NCI-H1694 (cell line): ENCODE results near the gene SPRING1.

Experiments used
- DNase-seq: peaks from one replicate; lab custom pipeline; 2025; lab: John Stamatoyannopoulos, UW

The SPRING1 gene

DNA sequence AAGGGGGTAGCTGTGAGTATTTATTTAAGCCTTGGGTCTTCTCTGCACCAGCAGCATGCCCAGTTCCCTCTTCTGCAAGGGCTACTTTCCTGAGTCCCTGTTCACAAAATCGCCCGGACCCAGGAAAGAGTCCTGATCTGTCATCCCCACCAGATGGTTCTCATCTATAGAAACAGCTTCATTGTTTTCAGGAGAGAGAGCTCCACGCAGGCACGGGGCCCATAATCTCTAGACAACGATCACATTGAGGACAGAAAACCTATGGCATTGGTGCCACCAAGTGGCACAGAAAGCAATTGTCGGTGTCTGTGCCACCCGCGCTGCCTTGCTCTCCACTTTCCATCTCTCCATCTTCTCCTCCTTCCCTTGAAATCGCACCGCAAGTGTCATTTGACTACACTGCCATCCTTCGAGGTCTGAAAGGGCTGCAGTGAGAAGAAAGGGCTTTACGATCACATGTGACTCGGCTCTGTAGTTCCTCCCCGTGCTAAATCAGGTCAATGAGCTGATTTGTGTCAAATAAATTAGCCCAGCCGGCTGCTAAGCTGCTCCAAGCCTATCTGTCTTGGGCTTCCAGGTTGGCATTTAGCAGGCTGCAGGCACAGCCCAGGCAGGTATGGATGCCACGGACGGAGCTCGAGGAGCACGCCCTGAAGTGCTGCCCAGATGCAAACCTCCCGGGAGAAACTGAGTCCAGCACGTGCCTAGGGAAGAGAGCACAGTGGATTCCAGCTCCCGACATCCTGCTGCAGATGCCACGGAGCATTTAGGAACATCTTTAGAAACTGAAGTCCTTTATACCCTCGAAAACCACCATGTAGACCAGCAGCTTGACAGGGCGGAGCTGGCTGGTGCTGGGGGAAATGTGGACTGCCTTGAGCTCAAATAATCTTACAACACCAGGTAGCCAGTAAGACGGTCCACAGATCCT is 28.8 kb downstream of the SPRING1 start:
- peak; percentile 86 for DNase-seq

DNA sequence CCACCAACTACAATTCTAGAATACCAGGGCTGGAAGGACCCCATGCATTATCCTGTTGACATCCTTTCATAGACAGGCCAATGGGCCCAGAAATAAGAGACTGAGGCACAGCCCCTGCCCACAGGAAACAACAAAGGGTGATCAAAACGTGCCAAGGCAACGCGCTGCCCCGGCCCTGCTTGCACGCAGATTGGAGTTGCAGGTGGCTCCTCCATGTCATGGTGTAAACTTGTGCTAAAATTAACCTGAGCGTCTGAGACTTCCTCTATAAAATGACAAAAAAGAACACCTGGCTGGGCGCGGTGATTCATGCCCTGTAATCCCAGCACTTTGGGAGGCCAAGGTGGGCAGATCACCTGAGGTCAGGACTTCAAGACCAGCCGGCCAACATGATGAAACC is 30.1 kb downstream of the SPRING1 start:
- no peak for DNase-seq

DNA sequence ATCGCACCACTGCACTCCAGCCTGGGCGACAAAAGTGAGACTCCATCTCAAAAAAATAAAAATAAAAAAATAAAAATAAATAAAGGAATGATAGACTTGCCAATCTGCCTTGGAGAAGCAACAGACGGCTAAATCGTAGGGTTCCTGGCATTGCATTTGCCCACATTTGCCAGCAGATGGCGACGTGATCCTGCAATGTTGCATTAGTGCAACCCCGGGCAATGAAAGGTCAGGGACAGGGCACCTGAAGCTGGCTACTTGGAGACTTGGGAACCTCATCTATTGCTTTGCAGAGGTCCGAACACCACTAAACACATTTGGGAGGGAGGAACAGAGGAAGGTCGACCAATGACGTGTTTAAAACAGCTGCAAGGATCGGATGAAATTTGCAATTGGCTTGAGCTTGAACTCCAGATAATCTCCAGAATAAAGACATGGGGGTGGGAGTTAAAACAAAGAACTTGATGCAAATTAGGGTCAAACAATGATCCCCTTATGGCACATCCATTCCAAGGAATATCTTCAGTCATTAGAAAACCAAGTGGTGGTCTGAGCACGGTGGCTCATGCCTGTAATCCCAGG is 34.6 kb downstream of the SPRING1 start:
- peak; percentile 47 for DNase-seq

DNA sequence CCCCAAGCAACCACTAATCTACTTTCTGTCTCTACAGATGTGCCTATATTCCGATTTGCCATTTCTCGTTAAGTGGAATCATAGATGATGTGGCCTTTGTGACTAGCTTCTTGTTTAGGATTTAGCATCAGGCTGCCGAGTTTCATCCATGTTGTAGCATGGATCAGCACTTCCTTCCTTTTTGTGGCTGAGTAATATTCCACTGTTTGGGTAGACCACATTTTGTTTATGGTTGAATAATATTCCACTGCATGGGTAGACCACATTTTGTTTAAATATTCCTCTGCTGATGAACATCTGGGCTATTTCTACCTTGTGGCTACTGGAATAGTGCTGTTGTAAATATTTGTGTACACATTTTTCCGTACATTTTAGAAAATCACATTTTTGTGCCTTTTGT is 36.4 kb downstream of the SPRING1 start:
- no peak for DNase-seq

DNA sequence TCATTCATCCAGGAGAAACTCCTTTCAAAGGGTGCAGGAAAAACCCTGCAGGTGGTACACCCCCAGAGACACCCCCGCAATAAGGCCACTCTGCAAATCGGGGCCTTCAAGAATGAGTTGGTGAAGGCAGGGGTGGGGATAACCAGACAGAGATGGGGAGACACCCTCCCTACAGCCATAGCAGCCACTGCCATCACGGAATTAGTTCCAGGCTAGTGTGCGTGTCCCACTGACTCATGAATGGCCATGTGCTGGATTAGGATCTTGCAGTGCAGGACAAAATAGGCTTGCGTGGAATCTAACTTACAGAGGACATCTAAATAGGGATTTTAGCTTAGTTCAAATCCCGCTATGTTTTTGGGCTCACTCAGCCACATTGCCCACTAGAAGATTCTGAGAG is 37.8 kb downstream of the SPRING1 start:
- no peak for DNase-seq

DNA sequence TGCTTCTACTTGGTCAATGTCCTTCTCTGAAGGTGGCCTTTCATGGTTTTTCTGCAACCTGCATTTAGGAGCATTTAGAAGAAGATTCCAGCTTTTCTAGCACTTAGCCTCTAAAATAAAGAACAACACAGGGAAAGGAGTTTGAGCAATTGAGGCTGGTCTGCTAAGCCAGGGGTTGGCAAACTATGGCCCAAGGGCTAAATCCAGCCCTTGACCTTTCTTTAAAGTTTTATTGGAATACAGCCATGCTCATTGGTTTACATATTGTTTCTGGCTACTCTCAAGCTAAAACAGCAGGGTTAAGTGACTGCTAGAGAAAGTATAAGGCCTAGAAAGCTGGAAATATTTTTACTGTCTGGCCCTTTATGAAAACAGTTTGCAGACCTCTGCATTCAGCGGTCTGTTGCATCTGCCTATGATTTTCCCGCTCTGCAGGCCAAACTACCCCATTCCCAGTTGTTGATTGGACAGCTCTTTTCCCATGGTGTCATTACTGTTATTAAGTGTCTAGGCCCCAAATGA is 39.3 kb downstream of the SPRING1 start:
- DNase-seq, result no peak

DNA sequence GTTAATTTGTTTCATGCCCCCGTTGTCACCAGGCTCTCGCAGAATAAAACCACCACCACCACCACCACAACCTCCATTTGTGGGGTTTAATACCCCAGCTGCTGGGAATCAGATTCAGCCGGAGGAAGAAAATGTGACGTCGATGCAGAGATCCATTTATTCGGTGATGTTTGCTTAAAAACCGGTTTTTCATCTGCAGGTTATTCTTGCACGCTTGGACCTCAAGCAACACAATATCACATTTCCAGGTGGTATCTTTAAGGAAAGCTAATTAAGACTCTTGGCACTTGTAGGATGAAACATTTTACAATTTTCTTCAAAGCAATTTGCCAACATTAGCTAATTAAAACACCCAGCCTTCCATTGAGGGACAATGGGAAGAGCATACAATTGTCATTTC is 39.8 kb downstream of the SPRING1 start:
- no peak for DNase-seq

DNA sequence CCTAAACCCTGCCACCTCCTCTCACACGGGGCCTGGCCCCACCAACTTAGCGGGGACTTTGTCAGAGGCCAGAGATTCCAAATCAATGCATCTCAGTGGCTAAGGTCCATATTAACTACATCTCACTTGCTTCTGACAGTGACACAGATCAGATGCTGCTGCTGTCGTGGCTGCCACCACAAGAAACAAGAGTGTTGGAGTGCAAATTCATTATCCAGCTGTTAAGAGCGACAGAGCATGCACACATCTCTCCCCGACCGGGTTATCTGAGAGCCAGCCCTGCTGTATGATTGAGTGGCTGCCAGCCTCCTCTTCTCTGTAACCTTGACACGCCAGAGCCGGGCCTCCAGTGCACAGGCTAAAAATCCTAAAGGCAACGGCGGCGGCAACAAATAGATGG is 40.2 kb downstream of the SPRING1 start:
- DNase-seq, result peak; percentile 10

DNA sequence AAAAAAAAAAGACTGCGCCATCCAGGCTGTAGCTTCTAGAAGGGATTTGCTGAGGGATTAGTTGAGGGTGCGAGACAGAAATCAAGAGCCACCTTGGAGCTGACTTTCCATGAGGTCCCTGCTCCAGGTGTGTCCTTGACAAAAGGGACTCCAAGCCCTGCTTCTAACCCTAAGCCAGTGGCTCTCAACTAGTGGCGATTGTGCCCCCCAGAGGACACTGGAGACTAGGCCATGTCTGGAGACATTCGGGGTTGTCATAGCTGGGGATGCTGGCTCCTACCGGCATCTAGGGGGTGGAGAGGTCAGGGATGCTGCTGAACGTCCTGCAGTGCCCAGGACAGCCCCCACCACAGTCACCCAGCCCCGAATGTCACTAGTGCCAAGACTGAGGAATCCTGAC is 40.6 kb downstream of the SPRING1 start:
- DNase-seq, result peak; percentile 29

DNA sequence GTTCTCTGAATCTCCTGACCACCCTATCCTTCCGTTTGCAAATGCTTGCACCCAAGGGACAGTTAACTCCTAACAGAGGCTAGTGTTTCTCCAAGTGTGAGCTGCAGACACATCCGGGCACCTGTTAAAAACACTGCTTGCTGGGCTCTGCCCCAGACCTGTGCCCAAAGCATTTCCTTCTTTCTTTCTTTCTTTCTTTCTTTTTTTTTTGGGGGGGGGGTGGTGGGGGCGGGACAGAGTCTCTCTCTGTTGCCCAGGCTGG is 42.5 kb downstream of the SPRING1 start:
- no peak for DNase-seq

DNA sequence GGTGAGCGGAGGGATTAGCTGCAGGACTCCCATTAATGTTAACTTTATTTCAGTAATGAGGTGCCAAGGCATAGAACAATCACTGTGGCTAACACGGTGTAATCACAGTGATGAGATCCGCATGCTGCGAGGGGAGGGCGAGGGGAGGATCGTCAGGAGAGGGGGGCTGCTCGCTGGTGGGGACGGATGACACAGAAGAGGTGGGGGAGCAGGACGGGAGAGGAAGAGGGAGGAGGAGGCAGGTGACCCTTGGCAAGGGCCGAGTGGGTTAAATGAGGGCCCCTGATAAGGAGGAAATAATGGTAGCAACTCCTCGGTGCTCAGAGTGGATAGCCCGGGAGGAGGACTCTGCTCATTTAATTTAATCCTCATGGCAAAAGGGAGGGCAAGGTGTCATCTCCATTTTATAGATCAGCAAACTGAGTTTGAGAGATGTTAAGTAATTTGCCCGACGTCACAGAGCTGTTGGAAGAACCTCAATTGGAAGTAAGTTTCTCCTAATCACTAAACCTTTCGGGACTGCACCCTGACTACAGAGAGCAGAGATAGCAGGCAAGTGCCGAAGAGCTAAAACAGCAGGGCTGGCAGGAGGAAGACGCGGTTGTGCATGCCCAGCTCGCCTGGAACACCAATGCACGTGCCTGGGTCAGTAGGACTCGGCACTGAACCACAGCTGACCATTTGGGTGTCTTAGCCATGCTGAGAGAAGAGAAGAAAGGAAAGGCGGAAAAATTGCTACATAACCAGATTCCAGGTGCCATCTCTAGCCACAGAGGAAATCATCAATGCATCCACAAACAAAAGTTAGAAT is 43.0 kb downstream of the SPRING1 start:
- no peak for DNase-seq

DNA sequence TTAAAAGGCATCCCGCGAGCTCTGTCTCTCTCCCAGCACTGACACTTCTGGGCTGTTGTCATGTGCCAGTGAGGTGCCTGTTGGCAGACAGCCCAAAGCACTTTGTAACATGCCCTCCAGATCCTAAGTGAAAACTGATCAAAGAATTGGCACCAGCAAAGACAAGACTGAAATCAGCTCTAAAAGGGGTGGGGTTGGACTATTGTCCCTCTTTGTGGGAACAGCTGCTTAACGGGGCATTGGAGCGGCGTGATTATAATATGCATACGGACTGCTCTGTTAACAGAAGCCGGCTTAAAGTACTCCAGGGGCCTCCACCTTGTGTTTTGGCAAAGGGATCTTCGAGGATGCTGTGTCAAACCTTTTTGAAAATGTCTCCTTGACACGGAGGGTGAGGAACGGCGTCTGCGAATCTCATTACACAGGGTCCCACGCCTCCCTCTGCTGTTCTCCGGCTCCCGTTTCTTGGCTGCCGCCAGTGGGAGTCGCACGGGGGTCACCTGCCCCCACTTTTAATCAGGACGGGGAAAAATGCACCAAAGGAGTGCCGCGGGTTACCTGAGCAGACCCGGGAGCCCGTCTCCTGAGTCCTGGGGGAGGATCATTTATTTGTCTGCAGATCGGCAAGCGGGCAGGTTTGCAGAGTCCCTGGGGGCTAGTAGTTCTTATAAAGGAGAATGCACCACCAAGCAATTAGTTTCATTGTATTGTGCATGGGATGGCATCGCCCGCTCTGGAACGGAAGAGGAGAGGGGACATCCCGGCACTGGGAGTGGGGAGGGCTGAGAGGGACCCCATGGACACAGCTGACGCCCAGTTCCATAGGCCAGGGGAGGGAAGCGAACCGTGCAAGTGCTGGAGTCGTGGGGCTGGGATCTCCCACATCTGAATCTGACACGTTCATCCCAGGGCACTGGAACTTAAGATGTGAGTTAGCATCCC is 44.3 kb downstream of the SPRING1 start:
- DNase-seq, result peak; percentile 35

DNA sequence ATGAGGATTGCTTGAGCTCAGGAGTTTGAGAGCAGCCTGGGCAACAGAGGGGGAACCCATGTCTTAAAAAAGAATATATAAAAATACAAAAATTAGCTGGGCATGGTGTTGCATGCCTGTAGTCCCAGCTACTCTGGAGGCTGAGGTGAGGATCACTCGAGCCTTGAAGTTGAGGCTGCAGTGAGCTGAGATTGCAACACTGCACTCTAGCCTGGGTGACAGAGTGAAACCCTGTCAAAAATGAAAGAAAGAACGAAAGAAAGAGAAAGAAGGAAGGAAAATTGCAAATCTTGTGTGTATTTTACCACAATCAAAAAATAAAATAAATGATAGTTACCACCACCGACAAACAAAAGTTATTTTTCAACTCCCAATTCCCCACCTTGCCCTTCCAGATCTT is 45.3 kb downstream of the SPRING1 start:
- DNase-seq, result no peak

DNA sequence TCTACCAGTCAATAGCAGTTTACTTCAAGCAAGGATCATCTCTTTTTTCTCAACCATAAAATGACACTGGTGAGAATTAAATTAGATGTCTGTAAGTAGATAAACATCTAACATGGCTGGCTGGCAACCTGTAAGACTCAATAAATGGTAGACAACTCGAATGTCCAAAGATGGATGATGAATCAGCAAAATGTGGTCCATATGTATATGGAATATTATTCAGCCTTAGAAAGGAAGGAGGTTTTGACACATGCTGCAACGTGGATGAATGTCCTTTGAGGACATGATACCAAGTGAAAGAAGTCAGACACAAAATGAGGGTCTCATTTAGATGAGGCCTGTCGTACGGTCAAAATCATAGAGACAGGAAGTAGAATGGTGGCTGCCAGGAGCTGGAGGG is 46.2 kb downstream of the SPRING1 start:
- DNase-seq, result no peak

DNA sequence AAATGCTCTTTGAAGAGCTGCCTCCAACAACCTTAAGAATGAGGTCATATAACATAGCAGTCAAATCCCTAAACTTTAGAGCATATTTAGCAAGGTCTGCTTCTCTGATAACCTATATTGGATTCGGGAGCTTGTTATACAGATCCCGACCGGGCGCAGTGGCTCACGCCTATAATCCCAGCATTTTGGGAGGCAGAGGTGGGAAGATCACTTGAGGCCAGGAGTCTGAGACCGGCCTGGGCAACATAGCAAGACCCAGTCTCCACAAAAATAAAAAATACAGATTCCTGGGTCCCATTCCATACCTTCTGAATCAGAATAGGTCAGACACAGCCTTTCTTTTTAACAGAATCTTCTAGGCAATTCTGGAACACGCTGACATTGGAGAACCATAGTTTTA is 46.7 kb downstream of the SPRING1 start:
- DNase-seq, result no peak

DNA sequence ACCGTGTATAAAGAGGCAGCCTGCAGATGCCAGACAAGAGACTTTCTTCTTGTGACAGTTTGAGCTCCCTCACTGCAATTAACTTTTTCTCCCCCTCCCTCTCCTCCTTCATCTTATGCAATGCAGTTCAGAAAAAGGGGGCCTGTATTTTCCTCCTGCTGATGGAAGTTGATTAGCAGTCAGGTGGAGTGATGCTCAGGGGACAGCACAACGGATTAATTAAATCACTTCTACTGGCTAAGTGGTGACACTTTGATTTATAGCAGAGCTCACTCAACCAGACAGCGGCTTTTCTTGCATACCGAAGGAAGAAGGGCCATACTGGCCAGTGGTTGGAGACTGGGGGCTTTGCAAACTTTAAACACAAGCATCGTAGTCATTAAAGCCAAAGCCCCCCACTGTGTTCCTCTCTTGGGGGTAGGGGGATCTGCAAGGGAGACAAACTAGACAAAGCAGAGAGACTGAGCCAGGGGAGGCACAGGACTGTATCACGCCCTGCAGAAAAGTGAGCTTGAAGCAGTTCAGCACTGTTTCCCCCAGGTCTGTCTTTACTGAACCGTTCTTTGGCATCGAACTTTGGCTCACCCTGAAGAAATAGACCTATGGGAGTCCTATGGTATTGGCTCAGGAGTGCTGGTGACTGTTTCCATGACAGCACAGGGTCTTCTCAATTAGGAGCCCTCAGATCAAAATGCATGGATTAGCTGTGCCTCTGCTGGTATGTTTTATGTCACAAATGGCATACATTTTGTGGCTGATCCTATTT is 47.7 kb downstream of the SPRING1 start:
- no peak for DNase-seq

DNA sequence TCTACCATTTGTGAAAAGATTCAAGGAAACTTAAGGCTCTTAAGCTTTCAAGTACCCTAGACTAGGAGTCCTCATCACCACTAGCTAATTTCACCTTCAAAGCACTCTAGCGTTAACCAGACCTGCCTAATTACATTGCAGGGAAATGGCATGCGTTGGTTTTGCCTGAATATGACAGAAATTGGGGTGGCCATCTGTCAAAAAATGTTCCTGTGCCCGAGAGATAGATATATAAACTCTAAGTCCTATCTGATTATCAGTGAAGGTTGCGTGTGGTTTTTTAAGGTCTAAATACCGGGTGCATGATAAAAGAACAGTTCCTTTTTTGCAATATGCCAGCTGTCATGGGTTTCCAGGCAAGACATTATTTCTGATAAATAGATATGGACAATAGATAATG is 48.3 kb downstream of the SPRING1 start:
- DNase-seq, result no peak
